Natural killer cell (primary cell): ENCODE data around the gene CDKL5. TPM values are rescaled to one million over a fixed set of nuclear protein-coding genes. Genes with fewer than 3 reads are reported as not detected.

Experiments used
- ATAC-seq, 3 donors: fragments of 150-1000 bp in 2 of 3; fragments of 200-7000 bp in 1 of 3; cut with Tn5 transposase; 1 replicate in 1 of 3; 2 replicates in 2 of 3; pipeline ENCODE4 v1.10.0; 2021; ENCODE audit warnings: mild to moderate bottlenecking in 2 of 3, moderate library complexity in 2 of 3
- DNase-seq, 2 donors: peaks; one replicate each; pipeline versions ENCODE4 v3.0.0 to v3.0.0-alpha.2; 2013 to 2021; ENCODE audit warnings: mixed read lengths in 1 of 2
- H3K27ac ChIP-seq: one replicate; pipeline ENCODE4 v1.5.1; 2013; ENCODE audit warnings: mild to moderate bottlenecking, low read length
- H3K27me3 ChIP-seq: one replicate; pipeline ENCODE4 v1.6.1; 2013; ENCODE audit warnings: low read length; ENCODE audit not compliant: control insufficient read depth, insufficient read depth
- H3K36me3 ChIP-seq: one replicate; pipeline ENCODE4 v1.6.1; 2013; ENCODE audit warnings: low read length; ENCODE audit not compliant: control insufficient read depth, insufficient read depth
- H3K4me1 ChIP-seq: one replicate; pipeline ENCODE4 v1.6.1; 2013; ENCODE audit warnings: low read length; ENCODE audit not compliant: control insufficient read depth, insufficient read depth
- H3K4me3 ChIP-seq: one replicate; pipeline ENCODE4 v1.5.1; 2013; ENCODE audit warnings: low read length
- H3K9me3 ChIP-seq: one replicate; pipeline ENCODE4 v1.6.1; 2013; ENCODE audit warnings: low read length; ENCODE audit not compliant: control insufficient read depth, insufficient read depth
- H3K27ac Mint-ChIP-seq, 2 donors: one replicate each; pipeline ENCODE4 v1.8.0; 2022; ENCODE audit warnings: mild to moderate bottlenecking in 2 of 2, mixed read lengths in 2 of 2, moderate library complexity in 1 of 2
- H3K27me3 Mint-ChIP-seq, 2 donors: one replicate each; pipeline ENCODE4 v1.8.0; 2022; ENCODE audit warnings: low read depth in 2 of 2, mixed read lengths in 2 of 2
- H3K36me3 Mint-ChIP-seq: one replicate; pipeline ENCODE4 v1.8.0; 2022; ENCODE audit warnings: mixed read lengths
- H3K4me1 Mint-ChIP-seq, 2 donors: one replicate each; pipeline ENCODE4 v1.8.0; 2022; ENCODE audit warnings: mixed read lengths in 2 of 2
- H3K4me3 Mint-ChIP-seq: one replicate; pipeline ENCODE4 v1.8.0; 2022; ENCODE audit warnings: mild to moderate bottlenecking, moderate library complexity, mixed read lengths
- H3K9me3 Mint-ChIP-seq, 2 donors: one replicate each; pipeline ENCODE4 v1.8.0; 2022; ENCODE audit warnings: mixed read lengths in 2 of 2
- WGBS: methylation state at CpG from one replicate; pipeline ENCODE4 v1.1.7; 2013; ENCODE audit warnings: missing lambda C conversion rate; ENCODE audit not compliant: insufficient coverage; 5-methylcytosine and 5-hydroxymethylcytosine counted together
- intact Hi-C: fragments of 100-400 bp; cut with micrococcal nuclease; formaldehyde crosslinking; loops from one replicate; pipeline ENCODE4 v1.14.2; 2022
- total RNA-seq, 4 donors: library from RNA; stranded (reverse); fragments of 120-200 nt in 1 of 4; gene quantifications; one replicate each; pipeline versions ENCODE4 v1.2.3 to v1.2.4, GENCODE V29; 2013 to 2022
- TF ChIP-seq, protein P1 (sequence below): fragments of 200-600 bp; IDR thresholded peaks from one replicate; pipeline ENCODE4 v1.8.0; 2022; ENCODE audit warnings: antibody characterized with exemption

CDKL5 gene
- total RNA-seq, 3 donors from 2014 or later (not counting 1 experiment from before 2014, with no cell fraction given): 3.4 to 4.3 (median 3.5) TPM

DNA sequence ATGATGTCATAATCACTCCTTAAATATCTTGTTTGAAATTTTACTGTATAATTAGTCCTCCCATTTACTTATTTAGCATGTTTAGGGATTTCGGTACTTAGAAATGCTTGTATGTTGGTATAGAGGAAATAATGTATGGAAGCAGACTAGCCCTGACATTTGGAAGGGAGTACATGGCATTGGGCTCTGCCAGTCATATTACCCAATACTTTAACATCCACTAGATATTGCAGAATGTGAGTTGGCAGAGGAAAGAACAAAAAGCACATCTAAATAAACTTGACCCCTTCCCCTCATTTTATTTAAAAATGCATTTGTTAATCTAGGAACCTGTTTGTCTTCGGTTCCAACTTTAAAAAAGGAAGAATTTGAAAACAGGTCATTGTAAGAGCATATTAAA, 168.7 kb downstream of the CDKL5 start:
- H3K4me1 Mint-ChIP-seq: no peaks in the 10 kb centered on the region
- H3K27ac ChIP-seq: no peak overlapping the region
- TF ChIP-seq, protein P1, sequence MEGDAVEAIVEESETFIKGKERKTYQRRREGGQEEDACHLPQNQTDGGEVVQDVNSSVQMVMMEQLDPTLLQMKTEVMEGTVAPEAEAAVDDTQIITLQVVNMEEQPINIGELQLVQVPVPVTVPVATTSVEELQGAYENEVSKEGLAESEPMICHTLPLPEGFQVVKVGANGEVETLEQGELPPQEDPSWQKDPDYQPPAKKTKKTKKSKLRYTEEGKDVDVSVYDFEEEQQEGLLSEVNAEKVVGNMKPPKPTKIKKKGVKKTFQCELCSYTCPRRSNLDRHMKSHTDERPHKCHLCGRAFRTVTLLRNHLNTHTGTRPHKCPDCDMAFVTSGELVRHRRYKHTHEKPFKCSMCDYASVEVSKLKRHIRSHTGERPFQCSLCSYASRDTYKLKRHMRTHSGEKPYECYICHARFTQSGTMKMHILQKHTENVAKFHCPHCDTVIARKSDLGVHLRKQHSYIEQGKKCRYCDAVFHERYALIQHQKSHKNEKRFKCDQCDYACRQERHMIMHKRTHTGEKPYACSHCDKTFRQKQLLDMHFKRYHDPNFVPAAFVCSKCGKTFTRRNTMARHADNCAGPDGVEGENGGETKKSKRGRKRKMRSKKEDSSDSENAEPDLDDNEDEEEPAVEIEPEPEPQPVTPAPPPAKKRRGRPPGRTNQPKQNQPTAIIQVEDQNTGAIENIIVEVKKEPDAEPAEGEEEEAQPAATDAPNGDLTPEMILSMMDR: no peak
- H3K36me3 Mint-ChIP-seq: no peaks in the 10 kb centered on the region
- H3K36me3 ChIP-seq: no peaks in the 10 kb centered on the region
- no peaks in the 10 kb centered on the region for H3K27me3 Mint-ChIP-seq
- no peak overlapping the region for H3K27ac Mint-ChIP-seq
- WGBS: no CpG with 5 or more reads among the region's 2 CpGs
- DNase-seq (no peak), ATAC-seq (no peak)
- H3K9me3 Mint-ChIP-seq: no peaks in the 10 kb centered on the region
- intact Hi-C loops: no loop called here
- no peaks in the 10 kb centered on the region for H3K4me1 ChIP-seq
- no peaks in the 10 kb centered on the region for H3K9me3 ChIP-seq
- no peak overlapping the region for H3K4me3 ChIP-seq
- H3K4me3 Mint-ChIP-seq: no peak overlapping the region
- H3K27me3 ChIP-seq: no peaks in the 10 kb centered on the region

GRCh38 chrX:18596096-18596495, 170.7 kb downstream of the CDKL5 start:
- intact Hi-C loops: no loop called here
- no peak overlapping the region for H3K4me3 Mint-ChIP-seq
- no peak overlapping the region for H3K27ac Mint-ChIP-seq
- H3K9me3 Mint-ChIP-seq: no peaks in the 10 kb centered on the region
- no peak overlapping the region for H3K4me3 ChIP-seq
- H3K36me3 Mint-ChIP-seq: no peaks in the 10 kb centered on the region
- DNase-seq (no peak), ATAC-seq (no peak)
- 100% methylated on average over 2 of the region's 4 CpGs for WGBS
- no peak overlapping the region for H3K27ac ChIP-seq
- no peaks in the 10 kb centered on the region for H3K4me1 Mint-ChIP-seq
- no peaks in the 10 kb centered on the region for H3K4me1 ChIP-seq
- H3K9me3 ChIP-seq: no peaks in the 10 kb centered on the region
- TF ChIP-seq, protein P1: no peak
- no peaks in the 10 kb centered on the region for H3K36me3 ChIP-seq
- no peaks in the 10 kb centered on the region for H3K27me3 ChIP-seq
- no peaks in the 10 kb centered on the region for H3K27me3 Mint-ChIP-seq

DNA sequence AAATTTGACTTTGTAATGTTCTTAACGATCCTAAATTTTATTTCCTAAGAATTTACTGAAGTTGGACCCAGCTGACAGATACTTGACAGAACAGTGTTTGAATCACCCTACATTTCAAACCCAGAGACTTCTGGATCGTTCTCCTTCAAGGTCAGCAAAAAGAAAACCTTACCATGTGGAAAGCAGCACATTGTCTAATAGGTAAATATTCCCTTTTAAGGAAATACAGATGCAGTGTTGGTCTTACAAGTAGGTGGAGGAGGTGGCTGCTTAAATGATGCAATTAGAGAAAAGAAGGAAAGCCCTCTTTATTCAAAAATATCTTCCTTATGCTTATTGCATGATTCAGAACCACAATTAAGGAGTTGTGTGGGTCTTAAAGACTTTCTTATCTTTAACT, 173.0 kb downstream of the CDKL5 start:
- H3K4me3 Mint-ChIP-seq: no peak overlapping the region
- no CpG with 5 or more reads among the region's 2 CpGs for WGBS
- no peak overlapping the region for H3K27ac Mint-ChIP-seq
- H3K4me1 Mint-ChIP-seq: no peaks in the 10 kb centered on the region
- TF ChIP-seq, protein P1: no peak
- H3K36me3 Mint-ChIP-seq: no peaks in the 10 kb centered on the region
- Histone ChIP-seq H3K27ac (no peak overlapping the region), H3K4me1 (no peaks in the 10 kb centered on the region), H3K9me3 (no peaks in the 10 kb centered on the region), H3K4me3 (no peak overlapping the region), H3K27me3 (no peaks in the 10 kb centered on the region), H3K36me3 (no peaks in the 10 kb centered on the region)
- DNase-seq (no peak), ATAC-seq (no peak)
- no peaks in the 10 kb centered on the region for H3K27me3 Mint-ChIP-seq
- intact Hi-C loops: no loop called here
- no peaks in the 10 kb centered on the region for H3K9me3 Mint-ChIP-seq

- intact Hi-C loops: no loop called here
- ATAC-seq: no peak
- Histone ChIP-seq H3K27me3 (no peaks in the 10 kb centered on the region), H3K4me1 (no peaks in the 10 kb centered on the region), H3K9me3 (no peaks in the 10 kb centered on the region), H3K4me3 (no peak overlapping the region), H3K36me3 (peaks cover 4% of the 10 kb centered on the region), H3K27ac (no peak overlapping the region)
- H3K9me3 Mint-ChIP-seq: no peaks in the 10 kb centered on the region
- no peak for DNase-seq
- TF ChIP-seq, protein P1: no peak
- WGBS: no CpG with 5 or more reads among the region's 4 CpGs
- no peak overlapping the region for H3K27ac Mint-ChIP-seq
- no peaks in the 10 kb centered on the region for H3K36me3 Mint-ChIP-seq
- no peak overlapping the region for H3K4me3 Mint-ChIP-seq
- no peaks in the 10 kb centered on the region for H3K4me1 Mint-ChIP-seq
- no peaks in the 10 kb centered on the region for H3K27me3 Mint-ChIP-seq
Measured at GRCh38 chrX:18607966-18608365, 182.6 kb downstream of the CDKL5 start.
